Measurements from ENCODE around the gene SLX4. TPM values are rescaled to one million over a fixed set of nuclear protein-coding genes. Genes with fewer than 3 reads are reported as not detected.
A peak's percentile ranks its signal among the peaks of the same experiment; 100 is the strongest.
"Not testable (repeated sequence)": the region's sequence is repeated elsewhere in the genome, so short reads cannot be mapped to it uniquely, and the experiment has no call there.

Gene SLX4
- total RNA-seq, 1 donor from 2014 or later, result 12.2 TPM

- Mint-ChIP-seq H3K9me3 (no peaks in the 10 kb centered on the region), H3K27me3 (ENCODE audit: low read depth) (no peaks in the 10 kb centered on the region), H3K27ac (peak overlapping the region; percentile 89), H3K4me3 (ENCODE audit: low read depth) (peak overlapping the region; percentile 10), H3K36me3 (ENCODE audit: low read depth) (peaks cover 3% of the 10 kb centered on the region), H3K4me1 (ENCODE audit: low read depth) (peaks cover 28% of the 10 kb centered on the region)
- DNase-seq (ENCODE audit: low spot score), result no peak
- intact Hi-C loops (cut with micrococcal nuclease), result no loop called here
These were observed 14.7 kb upstream of the SLX4 start for GRCh38 chr16:3625911-3626732.

GRCh38 chr16:3625331-3625730 lies 13.9 kb upstream of the SLX4 start:
- Mint-ChIP-seq H3K36me3 (ENCODE audit: low read depth) (peaks cover 3% of the 10 kb centered on the region), H3K4me3 (ENCODE audit: low read depth) (no peak overlapping the region), H3K4me1 (ENCODE audit: low read depth) (peaks cover 27% of the 10 kb centered on the region), H3K27me3 (ENCODE audit: low read depth) (no peaks in the 10 kb centered on the region), H3K9me3 (no peaks in the 10 kb centered on the region), H3K27ac (peak overlapping the region; percentile 89)
- DNase-seq (ENCODE audit: low spot score), result no peak
- intact Hi-C loops (cut with micrococcal nuclease), result no loop called here

GRCh38 chr16:3623642-3624041 lies 12.2 kb upstream of the SLX4 start:
- Mint-ChIP-seq H3K27ac (no peak overlapping the region), H3K27me3 (ENCODE audit: low read depth) (no peaks in the 10 kb centered on the region), H3K9me3 (no peaks in the 10 kb centered on the region), H3K4me1 (ENCODE audit: low read depth) (peaks cover 31% of the 10 kb centered on the region), H3K4me3 (ENCODE audit: low read depth) (no peak overlapping the region), H3K36me3 (ENCODE audit: low read depth) (peaks cover 6% of the 10 kb centered on the region)
- no peak for DNase-seq (ENCODE audit: low spot score)
- intact Hi-C loops (cut with micrococcal nuclease), result no loop called here

GRCh38 chr16:3618769-3619141 lies 7.3 kb upstream of the SLX4 start:
- Mint-ChIP-seq H3K27me3 (ENCODE audit: low read depth) (no peaks in the 10 kb centered on the region), H3K27ac (peak overlapping the region; percentile 46), H3K36me3 (ENCODE audit: low read depth) (peaks cover 39% of the 10 kb centered on the region), H3K4me1 (ENCODE audit: low read depth) (peaks cover 30% of the 10 kb centered on the region), H3K9me3 (no peaks in the 10 kb centered on the region), H3K4me3 (ENCODE audit: low read depth) (no peak overlapping the region)
- no peak for DNase-seq (ENCODE audit: low spot score)
- intact Hi-C loops (cut with micrococcal nuclease), result loop anchor here (10.0 kb wide), 1 partner anchor 114 kb away; the partner anchor contains the start of gene CLUAP1

- no peak for DNase-seq (ENCODE audit: low spot score)
- H3K9me3 Mint-ChIP-seq, result no peaks in the 10 kb centered on the region
- peak overlapping the region; percentile 65 for H3K27ac Mint-ChIP-seq
- H3K27me3 Mint-ChIP-seq (ENCODE audit: low read depth), result no peaks in the 10 kb centered on the region
- H3K4me3 Mint-ChIP-seq (ENCODE audit: low read depth), result peak overlapping the region; percentile 100
- H3K36me3 Mint-ChIP-seq (ENCODE audit: low read depth), result peaks cover 50% of the 10 kb centered on the region
- intact Hi-C loops (cut with micrococcal nuclease), result loop anchor here (10.0 kb wide), 1 partner anchor 108 kb away; the partner anchor contains the start of gene CLUAP1
- peaks cover 44% of the 10 kb centered on the region for H3K4me1 Mint-ChIP-seq (ENCODE audit: low read depth)
These were observed 1.4 kb upstream of the SLX4 start for GRCh38 chr16:3612510-3613466.

GRCh38 chr16:3610698-3611145 lies 684 bp downstream of the SLX4 start:
- no peaks in the 10 kb centered on the region for H3K27me3 Mint-ChIP-seq (ENCODE audit: low read depth)
- peaks cover 41% of the 10 kb centered on the region for H3K36me3 Mint-ChIP-seq (ENCODE audit: low read depth)
- peak overlapping the region; percentile 100 for H3K4me3 Mint-ChIP-seq (ENCODE audit: low read depth)
- no peak for DNase-seq (ENCODE audit: low spot score)
- intact Hi-C loops (cut with micrococcal nuclease), result loop anchor here (1.0 to 10.0 kb wide), 2 partner anchors 32 to 106 kb away; partner anchors contain the start of gene CLUAP1
- no peaks in the 10 kb centered on the region for H3K9me3 Mint-ChIP-seq
- peak overlapping the region; percentile 50 for H3K27ac Mint-ChIP-seq
- peaks cover 43% of the 10 kb centered on the region for H3K4me1 Mint-ChIP-seq (ENCODE audit: low read depth)

GRCh38 chr16:3609895-3610697 lies 1.3 kb downstream of the SLX4 start:
- Mint-ChIP-seq H3K27ac (peak overlapping the region; percentile 50), H3K4me3 (ENCODE audit: low read depth) (peak overlapping the region; percentile 100), H3K4me1 (ENCODE audit: low read depth) (peaks cover 40% of the 10 kb centered on the region), H3K27me3 (ENCODE audit: low read depth) (no peaks in the 10 kb centered on the region), H3K9me3 (no peaks in the 10 kb centered on the region), H3K36me3 (ENCODE audit: low read depth) (peaks cover 35% of the 10 kb centered on the region)
- intact Hi-C loops (cut with micrococcal nuclease), result loop anchor here (10.0 kb wide), 1 partner anchor 105 kb away; the partner anchor contains the start of gene CLUAP1
- no peak for DNase-seq (ENCODE audit: low spot score)

GRCh38 chr16:3608976-3609375 lies 2.4 kb downstream of the SLX4 start:
- not testable (repeated sequence) for H3K4me3 Mint-ChIP-seq (ENCODE audit: low read depth)

GRCh38 chr16:3608069-3608468 lies 3.3 kb downstream of the SLX4 start:
- peaks cover 24% of the 10 kb centered on the region for H3K4me1 Mint-ChIP-seq (ENCODE audit: low read depth)
- intact Hi-C loops (cut with micrococcal nuclease), result no loop called here
- H3K27me3 Mint-ChIP-seq (ENCODE audit: low read depth), result no peaks in the 10 kb centered on the region

More at GRCh38 chr16:3608976-3609375, 2.4 kb downstream of the SLX4 start:
- H3K27ac Mint-ChIP-seq; H3K27me3 Mint-ChIP-seq (ENCODE audit: low read depth); DNase-seq (ENCODE audit: low spot score); intact Hi-C loops (cut with micrococcal nuclease); H3K9me3 Mint-ChIP-seq: not testable (repeated sequence)
- peaks cover 26% of the 10 kb centered on the region for H3K36me3 Mint-ChIP-seq (ENCODE audit: low read depth)
- H3K4me1 Mint-ChIP-seq (ENCODE audit: low read depth), result peaks cover 30% of the 10 kb centered on the region

GRCh38 chr16:3607634-3608033 lies 3.8 kb downstream of the SLX4 start:
- intact Hi-C loops (cut with micrococcal nuclease), result no loop called here
- no peaks in the 10 kb centered on the region for H3K27me3 Mint-ChIP-seq (ENCODE audit: low read depth)
- H3K4me1 Mint-ChIP-seq (ENCODE audit: low read depth), result peaks cover 20% of the 10 kb centered on the region
- H3K27ac Mint-ChIP-seq, result no peak overlapping the region
- peaks cover 24% of the 10 kb centered on the region for H3K36me3 Mint-ChIP-seq (ENCODE audit: low read depth)
- no peaks in the 10 kb centered on the region for H3K9me3 Mint-ChIP-seq
- H3K4me3 Mint-ChIP-seq (ENCODE audit: low read depth), result no peak overlapping the region
- no peak for DNase-seq (ENCODE audit: low spot score)

More at GRCh38 chr16:3608069-3608468, 3.3 kb downstream of the SLX4 start:
- Mint-ChIP-seq H3K36me3 (ENCODE audit: low read depth) (peaks cover 26% of the 10 kb centered on the region), H3K9me3 (no peaks in the 10 kb centered on the region), H3K27ac (no peak overlapping the region), H3K4me3 (ENCODE audit: low read depth) (no peak overlapping the region)
- DNase-seq (ENCODE audit: low spot score), result no peak

- Mint-ChIP-seq H3K4me3 (ENCODE audit: low read depth) (no peak overlapping the region), H3K36me3 (ENCODE audit: low read depth) (peaks cover 22% of the 10 kb centered on the region)
- intact Hi-C loops (cut with micrococcal nuclease), result no loop called here
These were observed 4.2 kb downstream of the SLX4 start for GRCh38 chr16:3607161-3607560.

GRCh38 chr16:3606441-3606840 lies 5.0 kb downstream of the SLX4 start:
- intact Hi-C loops (cut with micrococcal nuclease), result no loop called here
- H3K4me1 Mint-ChIP-seq (ENCODE audit: low read depth), result peaks cover 16% of the 10 kb centered on the region
- no peak overlapping the region for H3K27ac Mint-ChIP-seq
- peaks cover 21% of the 10 kb centered on the region for H3K36me3 Mint-ChIP-seq (ENCODE audit: low read depth)
- no peaks in the 10 kb centered on the region for H3K27me3 Mint-ChIP-seq (ENCODE audit: low read depth)
- DNase-seq (ENCODE audit: low spot score), result no peak
- no peak overlapping the region for H3K4me3 Mint-ChIP-seq (ENCODE audit: low read depth)
- no peaks in the 10 kb centered on the region for H3K9me3 Mint-ChIP-seq

More at GRCh38 chr16:3607161-3607560, 4.2 kb downstream of the SLX4 start:
- H3K27ac Mint-ChIP-seq, result no peak overlapping the region
- H3K4me1 Mint-ChIP-seq (ENCODE audit: low read depth), result peaks cover 18% of the 10 kb centered on the region
- no peak for DNase-seq (ENCODE audit: low spot score)
- H3K27me3 Mint-ChIP-seq (ENCODE audit: low read depth), result no peaks in the 10 kb centered on the region
- no peaks in the 10 kb centered on the region for H3K9me3 Mint-ChIP-seq

All from activated T-helper 2 cell treated with anti-CD3 and anti-CD28 coated beads, Interferon-gamma antibody, Interleukin-2, Interleukin-4, amounts not matched to agents 10 μg/mL and 5 μg/mL and 100 μg/mL, durations not matched to agents 14 hours and 24 hours and 36 hours (primary cell).